Fibroblast of the aortic adventitia (primary cell): ENCODE measurements around the gene ADAM23. TPM values are rescaled to one million over a fixed set of nuclear protein-coding genes. Genes with fewer than 3 reads are reported as not detected.

Experiments
- DNase-seq: peaks from one replicate; pipeline ENCODE4 v3.0.0-alpha.2; 2010; ENCODE audit warnings: low read depth
- H3K4me3 ChIP-seq: 2 replicates; pipeline ENCODE4 v1.5.1; 2011; ENCODE audit warnings: low read depth, mild to moderate bottlenecking, control low read depth, low read length, moderate library complexity
- total RNA-seq: library from RNA; depleted of rRNA; stranded (reverse); fragments of >200 nt; gene quantifications from 2 replicates; pipeline ENCODE4 v1.2.3, GENCODE V29; 2012; ENCODE audit warnings: low replicate concordance
- TF ChIP-seq, protein P1 (sequence below): IDR thresholded peaks from 2 replicates; pipeline ENCODE4 v1.5.1; 2011; ENCODE audit warnings: mild to moderate bottlenecking, low read length, control low read depth, inconsistent platforms; ENCODE audit not compliant: insufficient read depth

ADAM23 gene
- total RNA-seq, 1 donor, result 7.8 TPM

DNA sequence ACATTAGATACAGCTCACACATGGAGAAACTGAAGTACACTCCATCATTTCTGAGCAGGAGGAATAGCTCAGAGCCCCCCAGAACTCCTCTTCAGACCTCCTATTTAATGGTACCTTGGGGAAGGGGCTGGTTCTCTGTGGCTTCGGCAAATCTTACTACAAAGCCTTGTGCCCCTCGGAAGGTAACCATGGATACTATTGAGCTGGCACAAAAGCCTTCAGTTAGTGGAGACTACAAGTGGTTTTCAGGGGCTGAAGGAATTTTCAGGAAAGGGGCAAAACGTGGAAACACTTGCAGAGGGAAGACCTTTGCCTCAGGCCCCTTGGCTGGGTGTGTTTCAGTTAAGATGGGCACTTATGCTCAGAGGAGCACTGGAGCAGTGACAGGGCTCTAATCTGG lies 197.9 kb downstream of the ADAM23 start:
- no peak overlapping the region for H3K4me3 ChIP-seq
- DNase-seq, result no peak
- TF ChIP-seq, protein P1, sequence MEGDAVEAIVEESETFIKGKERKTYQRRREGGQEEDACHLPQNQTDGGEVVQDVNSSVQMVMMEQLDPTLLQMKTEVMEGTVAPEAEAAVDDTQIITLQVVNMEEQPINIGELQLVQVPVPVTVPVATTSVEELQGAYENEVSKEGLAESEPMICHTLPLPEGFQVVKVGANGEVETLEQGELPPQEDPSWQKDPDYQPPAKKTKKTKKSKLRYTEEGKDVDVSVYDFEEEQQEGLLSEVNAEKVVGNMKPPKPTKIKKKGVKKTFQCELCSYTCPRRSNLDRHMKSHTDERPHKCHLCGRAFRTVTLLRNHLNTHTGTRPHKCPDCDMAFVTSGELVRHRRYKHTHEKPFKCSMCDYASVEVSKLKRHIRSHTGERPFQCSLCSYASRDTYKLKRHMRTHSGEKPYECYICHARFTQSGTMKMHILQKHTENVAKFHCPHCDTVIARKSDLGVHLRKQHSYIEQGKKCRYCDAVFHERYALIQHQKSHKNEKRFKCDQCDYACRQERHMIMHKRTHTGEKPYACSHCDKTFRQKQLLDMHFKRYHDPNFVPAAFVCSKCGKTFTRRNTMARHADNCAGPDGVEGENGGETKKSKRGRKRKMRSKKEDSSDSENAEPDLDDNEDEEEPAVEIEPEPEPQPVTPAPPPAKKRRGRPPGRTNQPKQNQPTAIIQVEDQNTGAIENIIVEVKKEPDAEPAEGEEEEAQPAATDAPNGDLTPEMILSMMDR, result no peak

DNA sequence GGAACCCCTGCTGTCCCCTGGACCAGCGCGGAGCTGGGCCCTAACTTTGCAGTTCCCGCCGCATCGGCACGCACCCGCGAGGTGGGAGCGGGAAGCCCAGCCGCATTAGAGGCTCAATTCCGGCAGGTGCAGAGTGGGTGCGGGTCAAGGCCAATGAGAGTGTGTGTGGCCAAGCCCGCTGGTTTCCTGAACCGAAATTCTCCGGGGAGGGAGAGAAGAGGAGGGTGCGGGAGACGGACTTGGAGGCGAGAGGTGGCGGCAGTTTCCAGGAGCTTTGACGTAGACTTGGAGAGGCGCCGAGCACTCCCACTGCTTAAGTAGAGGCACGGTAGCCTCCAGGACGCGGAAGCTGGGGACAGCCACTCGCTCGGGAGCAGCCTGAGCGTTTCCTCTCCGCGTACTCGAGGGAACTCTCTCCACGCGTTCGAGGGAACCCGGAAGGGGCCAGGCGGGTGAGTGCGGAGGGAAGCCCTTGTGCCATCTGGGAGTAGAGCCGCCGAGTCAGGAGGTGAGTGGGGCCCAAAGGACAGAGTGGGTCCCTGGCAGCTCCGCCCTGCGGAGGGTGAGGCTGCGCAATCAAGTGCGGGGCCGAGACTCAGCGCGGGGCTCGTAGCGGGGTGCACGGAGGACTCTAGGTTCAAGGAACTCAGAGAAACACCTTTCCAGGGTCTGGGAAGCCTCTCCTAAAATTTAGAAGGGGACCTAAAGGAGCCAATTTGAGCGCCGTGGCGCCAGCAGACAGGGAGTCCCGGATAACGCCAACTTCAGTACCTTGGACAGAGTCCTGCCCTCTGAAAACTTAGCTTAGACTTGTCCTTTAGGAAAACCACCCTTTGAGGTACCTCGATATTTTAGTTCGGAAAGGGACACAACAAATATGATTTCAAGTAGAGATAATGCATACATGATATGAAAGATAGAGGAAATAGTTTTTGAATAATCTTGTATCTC lies 199.0 kb downstream of the ADAM23 start, which contains the start of gene FAM237A:
TSS of gene FAM237A (plus strand) at position 413 of the 951 bp plus-strand sequence. CDS start 1,750 bp downstream, outside the sequence.
- no peak within 1 kb of the TSS for H3K4me3 ChIP-seq
- DNase-seq, result peak; percentile 81
- TF ChIP-seq, protein P1, result no peak

DNA sequence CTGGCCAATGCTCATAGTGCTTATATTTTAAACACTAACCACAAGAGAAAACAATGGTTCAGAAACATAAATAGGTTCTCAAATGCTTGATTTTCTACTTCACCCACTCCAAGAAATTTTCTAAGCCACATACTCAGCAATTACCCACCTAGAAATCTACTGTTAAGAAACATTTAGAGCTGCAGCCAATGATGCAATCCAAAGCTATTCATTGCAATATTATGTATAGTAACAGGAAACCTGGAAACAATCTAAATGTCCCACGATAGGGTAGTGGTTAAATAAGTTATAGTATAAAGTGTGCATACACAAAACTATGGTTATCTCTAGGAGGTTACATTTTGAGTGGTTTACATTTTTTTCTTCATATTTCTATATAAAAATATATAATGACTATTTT lies 204.7 kb downstream of the ADAM23 start:
- no peak overlapping the region for H3K4me3 ChIP-seq
- DNase-seq, result peak; percentile 37
- TF ChIP-seq, protein P1, result no peak

DNA sequence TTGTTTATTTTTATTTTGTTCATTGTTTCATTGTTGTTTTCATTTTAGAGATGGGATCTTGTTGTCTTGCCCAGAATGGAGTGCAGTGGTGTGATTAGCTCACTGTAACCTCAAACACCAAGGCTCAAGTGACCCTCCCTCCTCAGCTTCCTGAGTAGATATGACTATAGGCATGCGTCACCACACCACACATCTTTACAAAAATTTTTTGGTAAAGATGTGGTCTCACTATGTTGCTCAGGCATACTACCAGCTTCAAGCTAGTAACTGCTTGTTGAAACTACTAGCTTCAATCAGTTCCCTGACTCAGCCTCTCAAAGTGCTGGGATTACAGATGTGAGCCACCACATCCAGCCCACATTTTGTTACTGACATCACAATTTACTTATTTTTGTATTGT lies 213.8 kb downstream of the ADAM23 start:
- TF ChIP-seq, protein P1, result no peak
- no peak for DNase-seq
- no peak overlapping the region for H3K4me3 ChIP-seq

DNA sequence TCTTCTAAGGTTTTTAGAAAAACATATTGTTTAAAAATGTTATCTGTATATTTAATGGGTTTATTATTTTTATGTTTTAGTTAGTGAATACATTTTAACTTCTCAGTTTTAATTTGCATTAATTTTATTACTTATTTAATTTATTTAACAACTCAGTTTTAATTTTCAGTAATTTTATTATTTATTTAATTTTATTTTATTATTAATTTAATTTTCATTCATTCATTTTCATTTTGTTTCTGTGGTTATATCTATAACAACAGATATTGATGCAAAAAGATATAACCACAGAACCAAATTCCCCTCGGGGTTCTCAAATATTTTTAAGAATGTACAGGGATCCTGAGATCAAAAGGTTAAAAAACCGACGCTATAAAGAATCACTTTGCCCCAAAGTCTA lies 221.9 kb downstream of the ADAM23 start:
- TF ChIP-seq, protein P1, result no peak
- H3K4me3 ChIP-seq, result no peak overlapping the region
- no peak for DNase-seq

Other genes starting within 250 kb of the ADAM23 start
- gene ZDBF2, start 168.9 kb upstream of the ADAM23 start, total RNA-seq, result 11.8 and 20.9 TPM in 2 replicates
- not detected in 2 replicates for gene FAM237A, start 199.0 kb downstream of the ADAM23 start, total RNA-seq